Pancreas (tissue), 10 donors: ENCODE results near the gene LIG4. TPM values are rescaled to one million over a fixed set of nuclear protein-coding genes. Genes with fewer than 3 reads are reported as not detected.
"Not testable (repeated sequence)": the region's sequence is repeated elsewhere in the genome, so short reads cannot be mapped to it uniquely, and the experiment has no call there.

Experiments
- ATAC-seq, 4 donors: fragments of 200-7000 bp; cut with Tn5 transposase; one replicate each; pipeline versions ENCODE4 v1.8.0 to v1.9.1; 2020; ENCODE audit warnings: mild to moderate bottlenecking in 4 of 4, moderate library complexity in 4 of 4
- DNase-seq, 6 donors: peaks; one replicate each; pipeline ENCODE4 v3.0.0-alpha.2; 2020
- FAIRE-seq: peaks from 2 replicates; lab custom pipeline; 2012; peaks lifted over from hg19 to GRCh38; lab: Jason Lieb, UNC
- H3K27ac ChIP-seq, 4 donors: fragments of 200-600 bp; sonication (generic); 1 replicate in 3 of 4; 2 replicates in 1 of 4; pipeline versions ENCODE4 v1.5.0 to v1.8.0; 2020
- H3K27me3 ChIP-seq, 4 donors: fragments of 200-600 bp; one replicate each; pipeline ENCODE4 v1.8.0; 2021
- H3K36me3 ChIP-seq, 3 donors: fragments of 200-600 bp; sonication (generic) in 1 of 3; one replicate each; pipeline versions ENCODE4 v1.5.0 to v1.8.0; 2020 to 2021
- H3K4me1 ChIP-seq, 3 donors: fragments of 200-600 bp; one replicate each; pipeline ENCODE4 v1.8.0; 2021
- H3K4me3 ChIP-seq, 4 donors: fragments of 200-600 bp; sonication (generic) in 2 of 4; one replicate each; pipeline versions ENCODE4 v1.5.0 to v1.8.0; 2020 to 2021
- H3K9me3 ChIP-seq, 4 donors: fragments of 200-600 bp; one replicate each; pipeline ENCODE4 v1.8.0; 2021
- CTCF ChIP-seq, 4 donors: fragments of 200-600 bp; sonication (generic) in 3 of 4; IDR thresholded peaks; one replicate each; pipeline versions ENCODE4 v1.5.0 to v1.8.0; 2021; ENCODE audit warnings: antibody characterized with exemption in 4 of 4
- WGBS, 2 donors: extraction: QIAGEN DNeasy Blood & Tissue Kit; methylation state at CpG; one replicate each; pipeline ENCODE4 v1.1.7; 2013; 5-methylcytosine and 5-hydroxymethylcytosine counted together
- intact Hi-C, 3 donors: fragments of 100-400 bp; cut with DNase I; formaldehyde crosslinking; loops; one replicate each; pipeline versions ENCODE4 v1.11.1 to v1.14.2; 2022
- polyA plus RNA-seq, 2 donors: library from polyadenylated mRNA; stranded (reverse); fragments of 200-250 nt; gene quantifications; one replicate each; pipeline ENCODE4 v1.2.3, GENCODE V29; 2013
- total RNA-seq, 6 donors: library from RNA; stranded (reverse); fragmentation: NEBNext Ultra II Directional in 4 of 6; extraction: Animal tissue kit (Norgen Biotek cat#: 25700) in 4 of 6; gene quantifications; one replicate each; pipeline versions ENCODE4 v1.2.1 to v1.2.4, GENCODE V29; 2021 to 2023
- donor health status: healthy with polysubstance abuse.
- donor health status: DM: no; HTN: no; CAD: no; lungs with moderate emphysema.
- donor health status: DM: no; HTN: no; CAD: no.
- donor health status: control.
- donor health status: control.
- donor health status: Bipolar disorder and iron deficiency.
- donor health status: DM: yes; HTN: yes; CAD: no.
- donor health status: DM: no; HTN: no; CAD: no.
- donor health status: DM: no; HTN: no; CAD: no.
- donor health status: DM: yes; HTN: yes; CAD: no.

The LIG4 gene
- total and polyA plus RNA-seq, 8 donors: 1.6 to 7.1 (median 4.0) TPM

- intact Hi-C loops: no loop called here
- no peak for TF ChIP-seq CTCF (IDR thresholded peaks at IDR 0.05)
- peak in 5 of 6 donors; percentile 23 to 59 (median 46) for DNase-seq
- Histone ChIP-seq H3K4me3 (peak overlapping the region in 2 of 4 donors; percentile 95 to 97), H3K4me1 (peaks cover 12 to 44% (median 14%) of the 10 kb centered on the region in 3 donors), H3K27ac (peak overlapping the region in 2 of 4 donors; percentile 5 to 17), H3K36me3 (no peaks in the 10 kb centered on the region), H3K9me3 (no peaks in the 10 kb centered on the region), H3K27me3 (no peaks in the 10 kb centered on the region)
- no peak for FAIRE-seq
- WGBS, 2 donors: 6 to 13% methylated on average over 1 of the region's 1 CpG
- peak in 2 of 4 donors; percentile 8 to 32 for ATAC-seq
Observed at GRCh38 chr13:108220041-108220440, 4.7 kb upstream of the LIG4 start.

- no peak for FAIRE-seq
- intact Hi-C loops: no loop called here
Observed at GRCh38 chr13:108218044-108218974, 3.0 kb upstream of the LIG4 start, which contains the start of gene ABHD13. ABHD13 (plus strand) TSS chr13:108218392; CDS start chr13:108229219, 10,827 bp downstream.

GRCh38 chr13:108217307-108218043 is 2.1 kb upstream of the LIG4 start:
- H3K27ac ChIP-seq: peak overlapping the region; percentile 46 to 86 (median 72)
- peak overlapping the region; percentile 86 to 98 (median 96) for H3K4me3 ChIP-seq
- FAIRE-seq, H3K9me3 ChIP-seq, H3K36me3 ChIP-seq, H3K27me3 ChIP-seq, intact Hi-C loops: not testable (repeated sequence)
- peak; percentile 0 to 1 (median 1) for ATAC-seq
- peaks cover 12 to 37% (median 14%) of the 10 kb centered on the region in 3 donors for H3K4me1 ChIP-seq
- DNase-seq: peak in 1 of 6 donors; percentile 23
- 63 to 65% methylated on average over 27 of the region's 27 CpGs for WGBS, 2 donors

More at GRCh38 chr13:108218044-108218974, 3.0 kb upstream of the LIG4 start, which contains the start of gene ABHD13:
- H3K4me1 ChIP-seq: peaks cover 12 to 37% (median 14%) of the 10 kb centered on the region in 3 donors
- ATAC-seq (peak; percentile 83 to 93 (median 90)), DNase-seq (peak; percentile 85 to 98 (median 94))
- no peak for TF ChIP-seq CTCF (IDR thresholded peaks at IDR 0.05)
- no peaks in the 10 kb centered on the region for H3K9me3 ChIP-seq
- H3K27me3 ChIP-seq: no peaks in the 10 kb centered on the region
- 0% methylated on average over 69 to 93 of the region's 93 CpGs for WGBS, 2 donors
- H3K4me3 ChIP-seq: peak within 1 kb of the TSS; percentile 86 to 98 (median 96)
- no peaks in the 10 kb centered on the region for H3K36me3 ChIP-seq
- peak within 1 kb of the TSS; percentile 46 to 86 (median 72) for H3K27ac ChIP-seq

GRCh38 chr13:108214441-108215271 is 680 bp downstream of the LIG4 start:
- no peak for TF ChIP-seq CTCF (IDR thresholded peaks at IDR 0.05)
- Histone ChIP-seq H3K4me3 (peak overlapping the region in 1 of 4 donors; percentile 24), H3K27me3 (no peaks in the 10 kb centered on the region), H3K9me3 (no peaks in the 10 kb centered on the region), H3K4me1 (peaks cover 0 to 18% (median 3%) of the 10 kb centered on the region in 3 donors), H3K27ac (no peak overlapping the region), H3K36me3 (peaks cover 0 to 10% (median 4%) of the 10 kb centered on the region in 3 donors)
- intact Hi-C loops: no loop called here
- ATAC-seq (no peak), FAIRE-seq (no peak), DNase-seq (peak in 1 of 6 donors; percentile 36)
- 9 to 14% methylated on average over 30 to 41 of the region's 41 CpGs for WGBS, 2 donors
